ENCODE measurements around the gene MYLK. TPM values are rescaled to one million over a fixed set of nuclear protein-coding genes. Genes with fewer than 3 reads are reported as not detected.
A peak's percentile ranks its signal among the peaks of the same experiment; 100 is the strongest.

Gene MYLK
- total RNA-seq, 2 experiments from 2014 or later: 0.17 TPM; not detected in 1

DNA sequence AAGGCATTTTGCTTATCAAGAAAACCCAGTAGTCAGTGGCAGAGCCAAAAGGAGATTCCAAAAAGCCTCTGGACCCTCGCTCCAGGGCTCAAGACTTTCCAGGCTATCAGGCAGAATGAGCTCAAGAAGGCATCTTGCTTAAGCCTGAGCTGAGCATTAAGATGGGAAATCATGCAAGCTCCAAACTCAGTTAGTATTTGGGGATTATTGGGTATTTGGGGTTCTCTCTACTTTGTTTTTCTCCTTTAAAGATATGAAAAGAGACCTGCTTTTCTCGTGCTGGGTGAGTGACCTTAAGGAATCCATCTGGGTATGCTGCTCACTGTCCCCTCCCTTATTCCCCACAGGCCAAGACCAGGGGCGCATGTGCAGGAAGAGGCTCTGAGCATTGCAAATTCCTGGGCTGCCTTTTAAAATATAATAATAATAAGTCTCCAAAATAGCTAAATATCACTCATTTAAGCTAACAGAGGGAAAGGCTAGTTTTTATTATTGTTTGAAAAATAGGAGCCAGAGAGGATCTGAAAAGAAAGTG lies 223.9 kb downstream of the MYLK start:
- Mint-ChIP-seq H3K27me3 (peaks cover 6% of the 10 kb centered on the region), H3K4me3 (no peak overlapping the region), H3K9me3 (peaks cover 9% of the 10 kb centered on the region), H3K4me1 (ENCODE audit: low read depth) (no peaks in the 10 kb centered on the region), H3K27ac (no peak overlapping the region), H3K36me3 (no peaks in the 10 kb centered on the region)
- ChIA-PET CTCF (interaction anchor here (1.0 to 1.5 kb wide), 4 partner anchors 9 to 63 kb away, joined by 3 to 4 read pairs (median 4); no protein-coding TSS in a partner anchor), POLR2A (no interaction called here)
- intact Hi-C loops (cut with micrococcal nuclease): no loop called here
- no peak for DNase-seq

DNA sequence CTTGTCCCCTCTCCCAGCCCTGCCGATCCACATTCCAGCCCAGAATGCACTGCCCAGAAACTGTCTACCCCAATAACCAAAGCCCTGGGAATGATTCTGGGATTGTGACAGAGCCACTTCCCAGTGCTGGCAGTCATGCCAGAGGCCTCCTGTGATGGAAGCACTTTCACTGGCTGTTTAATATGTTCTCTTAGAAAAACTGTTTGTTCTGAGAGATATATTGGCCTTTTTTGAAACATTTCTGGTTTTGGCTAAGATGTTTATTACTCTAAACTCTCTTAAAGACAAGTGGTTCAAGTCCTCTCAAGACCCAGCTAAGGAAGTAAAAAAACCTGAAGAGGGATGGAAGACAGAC lies 225.3 kb downstream of the MYLK start:
- peaks cover 6% of the 10 kb centered on the region for H3K27me3 Mint-ChIP-seq
- CTCF ChIA-PET: no interaction called here

DNA sequence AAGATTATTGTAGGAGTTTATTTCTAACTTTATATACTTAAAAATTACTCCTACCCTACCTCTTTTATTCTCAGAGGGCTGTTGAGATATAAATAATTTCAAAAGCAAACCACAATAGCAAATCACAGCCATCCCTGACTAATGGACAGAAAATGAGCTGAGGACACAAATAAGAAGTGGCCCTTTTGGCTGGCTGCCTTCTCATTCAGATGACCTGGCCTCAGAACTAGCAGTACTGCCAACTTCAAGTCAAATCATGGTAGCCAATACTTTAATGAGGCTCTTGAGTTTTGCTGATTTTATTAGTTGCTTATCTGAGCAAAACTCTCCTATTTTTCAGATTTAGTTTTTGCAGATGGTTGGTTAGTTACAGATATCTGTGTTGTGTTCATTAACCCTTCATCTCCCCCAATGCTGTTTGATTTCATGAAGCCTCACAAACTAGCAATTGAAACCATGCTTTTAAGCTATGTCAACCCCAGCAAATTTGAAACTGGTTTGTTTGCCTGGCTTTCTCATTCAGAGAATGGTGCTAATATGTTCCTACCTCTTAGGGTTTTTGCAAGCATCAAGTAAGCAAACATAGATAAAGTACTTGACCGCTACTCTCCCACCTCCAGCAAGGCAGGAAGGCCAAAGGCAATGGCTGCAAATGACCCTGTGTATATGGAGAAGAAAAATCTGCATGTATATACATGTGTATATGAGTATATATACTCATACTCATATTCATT lies 225.8 kb downstream of the MYLK start:
- Mint-ChIP-seq H3K27ac (no peak overlapping the region), H3K9me3 (peaks cover 9% of the 10 kb centered on the region), H3K4me3 (no peak overlapping the region), H3K4me1 (ENCODE audit: low read depth) (no peaks in the 10 kb centered on the region), H3K27me3 (peaks cover 6% of the 10 kb centered on the region), H3K36me3 (no peaks in the 10 kb centered on the region)
- ChIA-PET POLR2A (no interaction called here), CTCF (no interaction called here)
- intact Hi-C loops (cut with micrococcal nuclease): no loop called here
- DNase-seq: no peak

More for the DNA sequence above, 225.3 kb downstream of the MYLK start:
- Mint-ChIP-seq H3K9me3 (peaks cover 9% of the 10 kb centered on the region), H3K36me3 (no peaks in the 10 kb centered on the region), H3K4me1 (ENCODE audit: low read depth) (no peaks in the 10 kb centered on the region), H3K4me3 (no peak overlapping the region), H3K27ac (no peak overlapping the region)
- POLR2A ChIA-PET: no interaction called here
- DNase-seq: no peak
- intact Hi-C loops (cut with micrococcal nuclease): no loop called here

DNA sequence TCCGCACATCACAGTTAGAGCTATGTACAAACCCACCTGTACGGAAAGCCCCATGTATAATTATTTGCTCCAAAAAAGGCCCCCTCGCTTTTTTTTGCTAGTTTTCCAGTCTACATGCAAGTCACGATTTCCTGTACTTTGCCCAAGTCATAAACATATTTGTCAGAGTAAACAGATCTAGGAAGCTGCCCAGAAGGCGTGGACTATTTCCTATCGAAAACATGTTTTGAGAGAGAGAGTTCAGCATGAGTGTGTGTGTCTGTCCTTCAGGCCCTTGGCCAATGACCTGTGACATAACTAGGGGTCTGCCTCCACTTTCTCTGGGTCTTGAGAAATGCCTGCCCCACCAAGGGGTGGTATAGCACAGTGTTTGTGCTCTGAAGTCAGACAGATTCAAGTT lies 226.6 kb downstream of the MYLK start:
- intact Hi-C loops (cut with micrococcal nuclease): no loop called here
- no peak overlapping the region for H3K4me3 Mint-ChIP-seq
- H3K27ac Mint-ChIP-seq: no peak overlapping the region
- H3K4me1 Mint-ChIP-seq (ENCODE audit: low read depth): no peaks in the 10 kb centered on the region
- ChIA-PET POLR2A (no interaction called here), CTCF (interaction anchor here (0.7 to 1.1 kb wide), 2 partner anchors 57 to 81 kb away, joined by 3 to 4 read pairs; no protein-coding TSS in a partner anchor)
- DNase-seq: no peak
- H3K36me3 Mint-ChIP-seq: no peaks in the 10 kb centered on the region
- H3K27me3 Mint-ChIP-seq: peaks cover 2% of the 10 kb centered on the region
- H3K9me3 Mint-ChIP-seq: peaks cover 9% of the 10 kb centered on the region

GRCh38 chr3:123657111-123657510 lies 227.0 kb downstream of the MYLK start:
- Mint-ChIP-seq H3K4me3 (no peak overlapping the region), H3K27ac (no peak overlapping the region), H3K4me1 (ENCODE audit: low read depth) (no peaks in the 10 kb centered on the region), H3K9me3 (peaks cover 9% of the 10 kb centered on the region), H3K27me3 (peaks cover 2% of the 10 kb centered on the region), H3K36me3 (no peaks in the 10 kb centered on the region)
- intact Hi-C loops (cut with micrococcal nuclease): no loop called here
- DNase-seq: no peak
- ChIA-PET CTCF (interaction anchor here (0.7 to 2.1 kb wide), 4 partner anchors 15 to 81 kb away, joined by 3 to 12 read pairs (median 5); no protein-coding TSS in a partner anchor), POLR2A (no interaction called here)

DNA sequence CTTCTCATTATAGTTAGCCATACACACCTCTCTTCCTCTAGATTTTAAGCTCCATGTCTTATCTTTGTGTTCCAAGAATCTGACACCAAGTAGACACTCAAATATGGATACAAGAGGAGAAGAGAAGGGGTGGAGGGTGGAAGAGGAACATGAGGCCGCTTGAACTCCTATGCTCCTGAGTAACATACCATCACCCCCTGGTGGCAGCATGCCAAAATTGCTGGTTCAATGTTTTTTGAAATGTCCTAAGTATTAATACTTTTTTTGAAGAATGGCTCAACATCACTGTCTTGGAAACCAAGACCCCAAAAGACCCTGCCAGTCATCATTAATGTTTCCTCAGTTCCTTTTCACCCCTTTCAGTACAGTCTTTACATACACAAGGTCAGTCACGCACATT lies 227.4 kb downstream of the MYLK start:
- ChIA-PET POLR2A (no interaction called here), CTCF (interaction anchor here (0.6 to 2.1 kb wide), 6 partner anchors 10 to 98 kb away, joined by 3 to 12 read pairs (median 4); no protein-coding TSS in a partner anchor)
- no peaks in the 10 kb centered on the region for H3K4me1 Mint-ChIP-seq (ENCODE audit: low read depth)
- H3K36me3 Mint-ChIP-seq: no peaks in the 10 kb centered on the region
- no peak for DNase-seq
- intact Hi-C loops (cut with micrococcal nuclease): no loop called here
- no peak overlapping the region for H3K4me3 Mint-ChIP-seq
- H3K27ac Mint-ChIP-seq: no peak overlapping the region
- peaks cover 9% of the 10 kb centered on the region for H3K9me3 Mint-ChIP-seq
- H3K27me3 Mint-ChIP-seq: peaks cover 2% of the 10 kb centered on the region

- no peak for DNase-seq
- H3K4me1 Mint-ChIP-seq (ENCODE audit: low read depth): no peaks in the 10 kb centered on the region
- H3K36me3 Mint-ChIP-seq: no peaks in the 10 kb centered on the region
- H3K9me3 Mint-ChIP-seq: peaks cover 9% of the 10 kb centered on the region
- H3K27ac Mint-ChIP-seq: no peak overlapping the region
- H3K27me3 Mint-ChIP-seq: peaks cover 2% of the 10 kb centered on the region
- intact Hi-C loops (cut with micrococcal nuclease): no loop called here
- no peak overlapping the region for H3K4me3 Mint-ChIP-seq
- CTCF ChIA-PET: interaction anchor here (0.6 to 2.1 kb wide), 5 partner anchors 10 to 97 kb away, joined by 3 to 12 read pairs (median 3); no protein-coding TSS in a partner anchor
- POLR2A ChIA-PET: no interaction called here
Measured at GRCh38 chr3:123656274-123656673, 227.9 kb downstream of the MYLK start.

GRCh38 chr3:123655400-123655799 lies 228.7 kb downstream of the MYLK start:
- no peak overlapping the region for H3K4me3 Mint-ChIP-seq
- H3K9me3 Mint-ChIP-seq: peaks cover 9% of the 10 kb centered on the region
- no peaks in the 10 kb centered on the region for H3K36me3 Mint-ChIP-seq
- DNase-seq: no peak
- no peaks in the 10 kb centered on the region for H3K4me1 Mint-ChIP-seq (ENCODE audit: low read depth)
- H3K27ac Mint-ChIP-seq: no peak overlapping the region
- POLR2A ChIA-PET: no interaction called here
- intact Hi-C loops (cut with micrococcal nuclease): no loop called here
- H3K27me3 Mint-ChIP-seq: peaks cover 2% of the 10 kb centered on the region
- CTCF ChIA-PET: interaction anchor here (1.0 to 2.1 kb wide), 4 partner anchors 9 to 28 kb away, joined by 3 to 12 read pairs (median 4); no protein-coding TSS in a partner anchor

GRCh38 chr3:123653221-123653682 lies 230.9 kb downstream of the MYLK start:
- Mint-ChIP-seq H3K36me3 (no peaks in the 10 kb centered on the region), H3K9me3 (peaks cover 9% of the 10 kb centered on the region), H3K4me1 (ENCODE audit: low read depth) (no peaks in the 10 kb centered on the region), H3K27ac (no peak overlapping the region), H3K27me3 (peaks cover 2% of the 10 kb centered on the region), H3K4me3 (no peak overlapping the region)
- intact Hi-C loops (cut with micrococcal nuclease): no loop called here
- ChIA-PET CTCF (interaction anchor here (0.9 to 3.1 kb wide), 4 partner anchors 9 to 70 kb away, joined by 3 to 21 read pairs (median 6); no protein-coding TSS in a partner anchor), POLR2A (interaction anchor here (0.9 kb wide), 1 partner anchor 41 kb away, joined by 3 read pairs; no protein-coding TSS in a partner anchor)
- no peak for DNase-seq

GRCh38 chr3:123652342-123652984 lies 231.7 kb downstream of the MYLK start:
- Mint-ChIP-seq H3K9me3 (peaks cover 7% of the 10 kb centered on the region), H3K4me1 (ENCODE audit: low read depth) (no peaks in the 10 kb centered on the region), H3K36me3 (no peaks in the 10 kb centered on the region), H3K4me3 (no peak overlapping the region), H3K27ac (no peak overlapping the region), H3K27me3 (peaks cover under 1% of the 10 kb centered on the region)
- peak; percentile 55 for DNase-seq
- CTCF ChIA-PET: interaction anchor here (0.6 to 3.6 kb wide), 13 partner anchors 10 to 427 kb away, joined by 3 to 38 read pairs (median 6); no protein-coding TSS in a partner anchor
- POLR2A ChIA-PET: no interaction called here
- intact Hi-C loops (cut with micrococcal nuclease): no loop called here

DNA sequence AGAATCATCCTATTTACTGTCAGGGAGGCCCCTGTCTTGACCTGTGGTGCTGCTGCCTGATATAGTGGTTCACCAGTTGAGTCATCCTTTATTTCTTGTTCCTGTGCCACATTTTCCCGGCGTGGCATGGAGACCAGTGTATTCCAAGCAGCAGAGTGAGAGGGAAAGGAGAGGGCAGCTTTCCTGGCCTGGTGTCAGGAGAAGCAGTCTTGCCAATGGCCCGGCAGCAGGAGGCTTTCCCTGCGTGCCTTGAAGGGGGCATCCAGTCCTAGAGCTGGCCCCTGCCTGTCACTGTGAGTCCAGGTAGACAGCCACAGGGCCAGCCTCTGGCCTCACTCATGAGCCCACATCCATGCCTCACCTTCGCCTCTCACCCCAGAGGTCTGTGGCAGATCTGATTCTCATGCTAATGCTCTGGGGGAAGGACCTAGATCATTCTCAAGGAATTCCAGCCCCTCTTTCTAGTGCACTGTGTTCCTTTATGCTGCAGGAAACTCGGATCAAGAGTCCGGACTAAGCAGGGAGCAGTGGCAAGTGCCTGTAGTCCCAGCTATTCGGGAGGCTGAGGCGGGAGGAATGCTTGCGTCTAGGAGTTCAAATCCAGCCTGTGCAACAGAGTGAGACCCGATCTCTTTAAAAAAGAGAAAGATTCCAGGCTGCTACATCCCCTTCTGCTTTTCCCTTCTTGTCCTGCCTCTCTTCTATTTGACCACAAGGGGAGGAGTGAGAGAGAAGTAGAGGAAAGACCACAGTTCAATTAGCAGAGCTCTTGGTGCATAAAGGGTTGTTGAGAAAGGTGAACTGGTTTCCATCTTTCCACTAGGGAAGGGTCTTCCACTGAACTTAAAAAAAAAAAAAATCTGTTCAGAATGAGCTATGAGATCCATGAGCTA lies 232.4 kb downstream of the MYLK start:
- ChIA-PET CTCF (interaction anchor here (0.6 to 3.6 kb wide), 14 partner anchors 9 to 428 kb away, joined by 3 to 38 read pairs (median 5); no protein-coding TSS in a partner anchor), POLR2A (no interaction called here)
- intact Hi-C loops (cut with micrococcal nuclease): no loop called here
- Mint-ChIP-seq H3K4me3 (no peak overlapping the region), H3K4me1 (ENCODE audit: low read depth) (no peaks in the 10 kb centered on the region), H3K9me3 (peaks cover under 1% of the 10 kb centered on the region), H3K27me3 (no peaks in the 10 kb centered on the region), H3K36me3 (no peaks in the 10 kb centered on the region), H3K27ac (no peak overlapping the region)
- no peak for DNase-seq
